NCI-H2196 (cell line): ENCODE measurements around the gene ZMPSTE24.
"Not testable (repeated sequence)": the region's sequence is repeated elsewhere in the genome, so short reads cannot be mapped to it uniquely, and the experiment has no call there.

Source experiments
- DNase-seq: peaks from one replicate; lab custom pipeline; 2025; ENCODE audit not compliant: unreplicated experiment; lab: John Stamatoyannopoulos, UW

Gene ZMPSTE24

DNA sequence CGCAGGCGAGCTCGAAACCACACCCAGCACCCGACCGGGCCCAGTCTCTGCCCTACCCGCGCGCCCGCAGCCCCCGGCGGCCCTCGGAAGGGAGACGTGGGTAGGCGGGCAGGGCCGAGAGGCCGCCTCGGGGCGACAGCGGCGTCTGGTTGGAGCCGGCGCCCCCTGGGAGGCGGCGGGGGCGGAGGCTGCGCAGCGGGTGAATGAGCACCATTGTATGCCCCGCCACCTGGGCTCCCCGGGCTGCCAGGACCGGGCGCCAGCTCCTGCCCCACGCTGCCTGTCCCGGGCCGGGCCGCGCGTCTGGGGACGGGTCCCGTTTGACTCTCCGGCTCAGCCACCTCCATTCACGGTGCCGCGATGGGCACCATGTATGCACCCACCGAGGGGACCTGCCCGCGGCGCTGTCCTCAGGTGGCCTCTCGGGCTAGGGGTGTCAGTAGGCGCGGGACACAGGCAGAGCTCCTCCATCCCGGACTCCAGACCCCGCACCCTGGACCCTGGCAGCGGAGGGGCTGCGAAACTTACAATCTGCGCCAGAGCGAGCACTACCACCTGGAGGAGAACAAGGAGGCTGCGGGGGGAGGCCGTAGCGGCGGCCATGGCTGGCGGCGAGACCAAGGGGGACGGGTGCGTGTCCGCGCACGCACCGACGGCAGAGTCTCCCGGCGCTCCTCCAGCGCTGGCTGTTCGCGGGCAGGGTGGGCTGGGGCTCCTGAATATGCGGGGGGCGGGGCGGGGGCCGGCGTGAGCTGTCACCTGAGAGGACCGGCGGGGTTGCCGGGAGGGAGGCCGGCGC is 58.8 kb downstream of the ZMPSTE24 start, which contains the start of gene COL9A2:
TSS of gene COL9A2 (minus strand) at position 692 of the 799 bp plus-strand sequence. CDS start at position 603, 89 bp downstream.
- peak; percentile 43 for DNase-seq

DNA sequence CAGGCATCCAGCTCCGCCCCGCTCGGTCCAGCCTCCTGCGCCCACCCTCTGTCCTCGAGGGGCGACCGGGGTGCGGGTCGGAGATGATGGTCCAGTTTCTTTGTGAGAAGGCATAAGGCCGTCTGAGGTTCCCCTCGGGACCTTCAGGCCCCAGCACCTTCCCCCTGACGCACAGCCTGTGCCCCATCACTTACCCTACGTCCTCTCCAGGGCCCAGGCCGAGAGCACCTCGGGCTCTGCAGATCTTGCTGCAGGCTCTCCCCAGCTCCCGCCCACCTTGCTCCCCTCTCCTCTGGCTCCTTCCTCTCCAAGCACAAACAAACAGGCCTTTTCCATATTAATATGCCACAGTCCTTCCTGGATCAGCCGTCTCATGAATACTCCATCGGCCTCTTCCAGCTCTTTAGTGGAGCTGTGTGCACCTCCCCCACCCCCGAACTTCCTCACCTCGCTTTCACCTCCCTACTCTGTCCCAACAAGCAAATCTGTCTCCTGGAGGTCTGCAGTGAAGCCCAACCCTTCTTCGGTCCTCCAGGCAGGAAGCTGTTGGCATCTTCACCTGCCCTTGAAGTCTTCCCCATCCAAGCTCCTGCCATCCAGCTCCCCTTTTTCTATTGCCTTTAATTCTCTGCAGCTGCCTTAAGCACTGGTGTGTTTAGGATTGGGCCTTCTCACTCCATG is 59.5 kb downstream of the ZMPSTE24 start:
- DNase-seq = no peak

DNA sequence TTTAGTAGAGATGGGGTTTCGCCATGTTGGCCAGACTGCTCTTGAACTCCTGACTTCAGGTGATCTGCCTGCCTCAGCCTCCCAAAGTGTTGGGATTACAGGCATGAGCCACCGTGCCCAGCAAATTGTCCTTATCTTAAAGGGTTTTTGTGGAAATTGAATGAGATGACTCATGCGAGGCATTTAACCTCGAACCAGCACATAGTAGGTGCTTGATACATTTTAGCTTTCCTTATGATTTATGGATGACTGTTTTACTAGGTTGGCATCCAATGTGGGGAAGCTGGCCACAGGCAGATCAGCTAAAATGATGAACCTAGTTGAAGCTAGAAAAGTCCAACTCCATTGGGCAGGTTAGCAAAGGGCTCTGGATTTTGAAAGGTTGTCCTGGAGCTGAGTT is 60.4 kb downstream of the ZMPSTE24 start:
- no peak for DNase-seq

DNA sequence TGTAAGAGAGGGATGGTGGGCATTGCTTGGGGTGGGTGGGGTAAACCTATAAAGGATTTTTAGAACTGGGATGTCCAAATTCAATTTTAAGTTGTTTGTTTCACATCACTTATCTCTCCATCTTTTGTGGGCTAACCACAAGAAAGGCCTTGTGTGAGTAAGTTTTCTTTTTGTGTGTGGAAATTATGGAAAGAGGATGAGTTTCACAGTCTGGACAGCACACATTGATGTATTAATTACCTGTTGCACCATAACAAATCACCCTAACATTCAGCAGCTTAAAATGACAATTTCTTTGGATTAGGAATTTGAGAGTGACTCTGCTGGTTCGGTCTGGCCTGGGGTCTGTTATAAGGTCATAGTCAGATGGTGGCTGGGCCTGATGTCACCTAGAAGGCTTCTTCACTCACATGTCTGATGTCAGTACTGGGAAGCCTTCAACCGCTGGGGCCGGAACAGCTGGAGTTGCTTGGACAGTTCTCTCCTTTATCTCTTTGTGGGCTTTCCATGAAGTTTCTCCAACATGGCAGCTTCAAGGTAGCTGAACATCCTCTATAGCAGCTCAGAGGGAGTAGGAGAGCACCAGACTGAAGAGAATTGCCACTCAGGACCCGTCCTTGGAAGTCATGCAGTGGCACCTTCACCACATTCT is 61.1 kb downstream of the ZMPSTE24 start:
- no peak for DNase-seq

DNA sequence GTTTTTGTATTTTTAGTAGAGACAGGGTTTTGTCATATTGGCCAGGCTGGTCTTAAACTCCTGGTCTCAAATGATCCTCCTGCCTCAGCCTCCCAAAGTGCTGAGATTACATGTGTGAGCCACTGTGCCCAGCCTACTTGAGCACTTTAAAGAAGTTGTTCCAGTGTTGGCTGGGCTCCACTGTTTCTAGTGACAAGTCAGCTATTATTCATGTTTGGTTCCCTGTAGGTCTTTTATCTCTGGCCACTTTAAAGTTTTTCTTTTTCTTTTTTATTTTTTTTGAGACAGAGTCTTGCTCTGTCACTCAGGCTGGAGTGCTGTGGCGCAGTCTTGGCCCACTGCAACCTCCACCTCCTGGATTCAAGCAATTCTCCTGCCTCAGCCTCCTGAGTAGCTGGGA is 73.4 kb downstream of the ZMPSTE24 start:
- not testable (repeated sequence) for DNase-seq

DNA sequence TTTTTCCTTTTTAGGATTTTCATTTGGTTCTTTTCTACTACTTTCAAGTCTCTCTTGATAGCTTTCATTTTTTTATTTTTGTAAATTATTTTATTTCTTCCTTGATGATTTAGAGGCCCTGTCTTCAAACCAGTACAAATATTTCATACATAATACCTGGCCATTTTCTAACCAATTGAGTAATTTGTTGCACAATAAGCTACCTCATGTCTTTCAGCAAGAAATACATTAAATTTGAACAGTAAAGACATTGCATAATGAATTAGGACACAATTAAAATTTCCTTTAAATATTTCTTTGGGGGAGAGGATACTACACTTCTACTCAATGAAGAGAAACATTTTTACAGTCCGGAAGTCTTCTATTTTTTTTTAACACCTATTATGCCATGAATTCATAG is 74.7 kb downstream of the ZMPSTE24 start:
- no peak for DNase-seq

DNA sequence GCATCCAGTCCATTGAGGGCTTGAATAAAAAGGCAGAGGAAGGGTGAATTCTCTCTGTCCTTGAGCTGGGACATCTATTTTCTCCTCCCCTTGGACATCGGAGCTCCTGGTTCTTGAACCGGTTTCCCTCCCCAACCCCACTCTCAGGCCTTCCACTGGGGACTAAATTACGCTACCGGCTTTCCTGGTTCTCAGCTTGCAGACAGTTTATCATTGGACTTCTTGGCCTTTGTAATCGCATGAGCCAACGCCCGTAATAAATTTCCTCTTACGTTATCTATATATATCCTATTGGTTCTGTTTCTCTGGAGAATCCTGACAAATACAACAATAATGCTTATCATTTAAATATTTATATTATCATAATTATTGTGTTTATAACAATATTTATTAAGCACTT is 79.4 kb downstream of the ZMPSTE24 start:
- no peak for DNase-seq

DNA sequence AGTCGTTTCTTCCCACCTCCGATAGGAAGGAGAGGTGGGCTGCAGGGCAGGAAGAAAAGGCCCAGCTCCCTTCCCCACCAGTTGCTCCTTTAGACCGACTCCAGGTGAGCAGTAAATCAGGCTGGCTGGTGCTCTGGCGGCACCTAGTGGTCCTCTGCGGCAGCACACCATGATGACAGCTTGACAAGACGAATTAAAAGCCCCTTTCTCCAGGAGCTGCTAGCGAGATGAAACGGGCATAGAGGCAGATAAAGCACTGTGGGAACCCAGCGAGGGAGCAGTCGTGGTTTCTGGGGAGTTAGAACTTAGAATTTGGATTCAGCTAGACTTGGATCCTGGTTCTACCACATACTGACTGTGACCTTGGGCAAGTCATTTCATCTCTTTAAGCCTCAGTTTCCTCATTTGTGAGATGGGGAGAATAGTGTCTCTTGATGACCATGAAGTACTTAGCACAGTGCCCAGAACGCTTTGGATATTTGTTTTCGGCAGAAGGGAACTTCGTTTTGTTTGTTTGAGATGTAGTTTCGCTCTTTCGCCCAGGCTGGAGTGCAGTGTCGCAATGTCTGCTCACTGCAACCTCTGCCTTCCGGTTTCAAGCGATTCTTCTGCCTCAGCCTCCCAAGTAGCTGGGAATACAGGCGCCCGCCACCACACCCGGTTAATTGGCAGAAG is 80.8 kb downstream of the ZMPSTE24 start:
- peak; percentile 79 for DNase-seq

DNA sequence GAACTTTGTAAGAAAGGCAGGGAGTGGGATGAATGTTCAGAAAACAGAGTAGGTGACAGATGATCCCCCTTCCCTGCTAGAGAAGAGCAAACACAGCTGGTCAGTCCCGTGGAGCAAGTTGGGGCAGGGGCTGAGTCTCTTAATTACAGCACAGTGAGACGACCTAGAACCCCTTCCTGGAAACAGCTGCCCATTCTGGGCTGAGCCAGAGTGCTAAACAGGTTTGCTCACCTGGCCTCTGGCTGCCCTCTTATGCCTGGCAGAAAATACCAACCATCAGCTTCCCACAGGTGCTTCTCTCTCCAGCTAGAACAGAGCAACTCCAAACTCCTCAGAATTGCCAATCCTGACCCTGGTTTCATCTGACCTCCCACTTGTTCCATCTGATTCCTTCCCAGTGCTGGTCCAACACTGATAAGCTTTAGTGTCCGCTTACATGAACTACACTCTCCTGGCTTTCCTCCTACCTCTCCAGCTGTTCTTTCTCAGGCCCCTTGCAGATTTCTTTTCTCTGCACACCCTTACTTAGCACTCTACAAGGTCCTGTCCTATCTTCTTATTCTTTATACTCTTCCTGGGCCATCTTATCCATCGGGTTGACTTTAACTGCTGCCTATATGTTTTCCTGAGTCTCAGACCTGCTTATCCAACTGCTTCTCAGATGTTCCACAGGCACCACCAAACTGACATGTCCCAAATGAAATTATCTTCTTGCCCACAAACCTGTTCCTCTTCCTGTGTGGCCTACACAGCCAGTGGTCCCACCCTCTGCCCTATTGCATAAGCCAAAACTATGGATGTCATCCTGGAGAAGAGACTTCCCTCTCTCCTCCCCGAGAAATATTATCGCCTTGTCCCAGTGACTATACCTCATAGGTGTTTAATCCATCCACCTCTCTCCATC is 81.6 kb downstream of the ZMPSTE24 start:
- peak; percentile 16 for DNase-seq

DNA sequence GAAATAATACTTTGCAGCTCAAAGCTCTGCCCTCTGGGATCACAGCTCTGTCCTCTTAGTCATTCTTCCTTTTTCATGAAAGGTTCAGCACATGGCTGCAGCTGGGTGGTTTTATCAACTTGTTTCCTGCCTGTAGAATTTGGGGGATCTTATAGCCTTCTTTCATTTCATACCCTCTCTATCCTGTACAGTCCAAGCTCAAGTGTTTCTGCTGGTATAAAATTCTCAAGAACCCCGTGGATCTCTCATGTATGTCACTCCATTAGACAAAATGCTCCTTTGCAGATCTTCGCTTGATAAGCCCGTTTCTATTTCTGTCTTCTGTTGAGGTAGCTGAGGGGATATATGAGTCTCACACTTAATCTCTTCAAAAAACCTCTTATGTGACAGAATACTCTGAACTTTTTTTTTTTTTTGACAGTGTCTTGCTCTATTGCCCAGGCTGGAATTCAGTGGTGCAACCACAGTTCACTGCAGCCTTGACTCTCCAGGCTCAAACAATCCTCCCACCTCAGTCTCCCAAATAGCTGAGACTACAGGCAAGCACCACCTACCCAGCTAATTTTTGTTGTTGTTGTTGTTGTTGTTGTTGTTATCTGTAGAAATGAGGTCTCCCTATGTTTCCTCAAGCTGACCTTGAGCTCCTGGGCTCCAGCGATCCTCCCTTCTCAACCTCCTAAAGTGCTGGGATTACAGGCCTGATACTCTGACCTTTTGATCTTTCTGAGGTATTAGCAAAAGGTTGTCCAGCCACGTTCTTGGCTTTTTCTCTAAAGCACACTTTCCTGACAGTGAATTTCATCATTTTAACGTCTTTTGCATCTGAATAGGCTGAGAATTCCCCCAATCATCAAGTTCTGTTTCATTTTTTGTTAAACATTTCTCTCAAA is 83.7 kb downstream of the ZMPSTE24 start:
- DNase-seq = no peak

DNA sequence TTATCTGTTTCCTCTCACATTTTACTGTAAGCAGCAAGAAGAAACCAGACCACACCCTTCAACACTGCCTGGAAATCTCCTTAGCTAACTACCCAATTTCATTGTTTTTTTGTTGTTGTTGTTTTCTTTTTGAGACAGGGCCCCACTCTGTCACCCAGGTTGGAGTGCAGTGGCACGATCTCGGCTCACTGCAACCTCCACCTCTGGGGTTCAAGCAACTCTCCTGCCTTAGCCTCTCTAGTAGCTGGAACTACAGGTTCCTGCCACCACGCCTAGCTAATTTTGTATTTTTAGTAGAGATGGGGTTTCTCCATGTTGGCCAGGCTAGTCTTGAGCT is 84.3 kb downstream of the ZMPSTE24 start:
- DNase-seq = not testable (repeated sequence)
